Measurements from ENCODE around the gene ANXA10. TPM values are rescaled to one million over a fixed set of nuclear protein-coding genes. Genes with fewer than 3 reads are reported as not detected.
A peak's percentile ranks its signal among the peaks of the same experiment; 100 is the strongest.

Gene ANXA10
- total RNA-seq, 1 donor from 2014 or later, result not detected

DNA sequence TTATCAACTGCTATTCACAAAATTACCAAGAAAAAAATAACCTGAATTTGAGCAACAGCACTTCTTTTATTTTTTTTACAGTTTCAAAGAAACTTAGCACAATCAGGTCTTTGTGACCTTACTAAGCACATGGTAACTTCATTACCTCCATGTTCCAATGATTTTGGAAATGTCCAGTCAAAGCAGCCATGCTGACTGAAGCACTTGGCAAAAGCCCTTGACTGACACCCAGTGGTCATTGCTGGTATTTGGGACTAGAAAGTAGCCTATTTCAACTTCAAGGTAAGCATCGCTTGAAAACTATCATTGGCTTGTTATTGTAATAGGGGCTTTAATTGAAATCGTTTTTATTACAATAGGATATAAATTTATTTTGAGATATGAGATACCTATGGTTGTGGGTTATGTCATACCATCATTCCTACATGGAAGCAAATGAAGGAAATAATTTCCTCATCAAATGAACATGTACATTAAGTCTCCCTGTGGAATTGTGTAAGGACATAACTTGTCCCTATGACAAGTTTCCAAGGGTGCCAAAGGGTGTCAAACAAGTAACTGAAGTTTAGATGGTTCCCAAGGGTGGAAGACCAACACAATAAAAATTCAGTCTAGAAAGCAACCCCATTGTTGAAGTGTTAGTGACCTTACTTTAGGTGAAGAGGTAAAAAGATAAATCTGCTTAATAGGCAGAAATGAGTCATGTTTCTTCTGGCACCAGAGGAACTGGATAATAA is 15.2 kb upstream of the ANXA10 start:
- TF ChIP-seq, protein P1, sequence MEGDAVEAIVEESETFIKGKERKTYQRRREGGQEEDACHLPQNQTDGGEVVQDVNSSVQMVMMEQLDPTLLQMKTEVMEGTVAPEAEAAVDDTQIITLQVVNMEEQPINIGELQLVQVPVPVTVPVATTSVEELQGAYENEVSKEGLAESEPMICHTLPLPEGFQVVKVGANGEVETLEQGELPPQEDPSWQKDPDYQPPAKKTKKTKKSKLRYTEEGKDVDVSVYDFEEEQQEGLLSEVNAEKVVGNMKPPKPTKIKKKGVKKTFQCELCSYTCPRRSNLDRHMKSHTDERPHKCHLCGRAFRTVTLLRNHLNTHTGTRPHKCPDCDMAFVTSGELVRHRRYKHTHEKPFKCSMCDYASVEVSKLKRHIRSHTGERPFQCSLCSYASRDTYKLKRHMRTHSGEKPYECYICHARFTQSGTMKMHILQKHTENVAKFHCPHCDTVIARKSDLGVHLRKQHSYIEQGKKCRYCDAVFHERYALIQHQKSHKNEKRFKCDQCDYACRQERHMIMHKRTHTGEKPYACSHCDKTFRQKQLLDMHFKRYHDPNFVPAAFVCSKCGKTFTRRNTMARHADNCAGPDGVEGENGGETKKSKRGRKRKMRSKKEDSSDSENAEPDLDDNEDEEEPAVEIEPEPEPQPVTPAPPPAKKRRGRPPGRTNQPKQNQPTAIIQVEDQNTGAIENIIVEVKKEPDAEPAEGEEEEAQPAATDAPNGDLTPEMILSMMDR (IDR thresholded peaks at IDR 0.05; ENCODE audit: unreplicated experiment), result peak; percentile 85
- Mint-ChIP-seq H3K9me3 (ENCODE audit: unreplicated experiment) (no peaks in the 10 kb centered on the region), H3K36me3 (ENCODE audit: low read depth, unreplicated experiment) (no peaks in the 10 kb centered on the region), H3K4me1 (ENCODE audit: unreplicated experiment) (no peaks in the 10 kb centered on the region), H3K27me3 (ENCODE audit: unreplicated experiment) (no peaks in the 10 kb centered on the region), H3K4me3 (ENCODE audit: unreplicated experiment) (no peak overlapping the region), H3K27ac (ENCODE audit: unreplicated experiment) (no peak overlapping the region)
- peak; percentile 80 for DNase-seq (ENCODE audit: low spot score)

DNA sequence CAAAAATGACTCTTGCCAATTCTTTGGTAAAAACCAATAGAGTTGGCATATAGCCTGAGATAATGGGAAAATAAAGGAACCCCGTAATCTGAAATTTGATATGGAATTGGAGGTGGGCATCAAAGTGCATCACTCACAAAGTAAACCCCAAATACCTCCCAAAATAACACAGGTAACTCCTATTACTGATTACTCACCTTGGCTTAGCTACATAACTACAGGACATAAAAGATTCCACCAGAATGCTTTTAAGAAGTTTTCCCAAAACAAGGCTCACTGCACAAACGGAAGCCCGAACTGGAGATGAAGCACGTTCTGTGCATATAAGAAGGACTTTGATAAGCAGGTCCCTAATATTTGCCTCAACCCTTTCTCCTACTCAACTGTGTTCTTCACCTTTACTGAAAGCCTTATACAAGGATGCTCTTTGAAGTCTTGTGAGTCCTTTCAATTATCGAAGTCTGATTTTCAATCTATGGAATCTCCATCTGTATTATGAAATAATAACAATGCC is 14.6 kb upstream of the ANXA10 start:
- Mint-ChIP-seq H3K4me1 (ENCODE audit: unreplicated experiment) (no peaks in the 10 kb centered on the region), H3K36me3 (ENCODE audit: low read depth, unreplicated experiment) (no peaks in the 10 kb centered on the region), H3K27me3 (ENCODE audit: unreplicated experiment) (no peaks in the 10 kb centered on the region), H3K4me3 (ENCODE audit: unreplicated experiment) (no peak overlapping the region), H3K9me3 (ENCODE audit: unreplicated experiment) (no peaks in the 10 kb centered on the region), H3K27ac (ENCODE audit: unreplicated experiment) (no peak overlapping the region)
- TF ChIP-seq, protein P1 (IDR thresholded peaks at IDR 0.05; ENCODE audit: unreplicated experiment), result no peak
- DNase-seq (ENCODE audit: low spot score), result no peak

DNA sequence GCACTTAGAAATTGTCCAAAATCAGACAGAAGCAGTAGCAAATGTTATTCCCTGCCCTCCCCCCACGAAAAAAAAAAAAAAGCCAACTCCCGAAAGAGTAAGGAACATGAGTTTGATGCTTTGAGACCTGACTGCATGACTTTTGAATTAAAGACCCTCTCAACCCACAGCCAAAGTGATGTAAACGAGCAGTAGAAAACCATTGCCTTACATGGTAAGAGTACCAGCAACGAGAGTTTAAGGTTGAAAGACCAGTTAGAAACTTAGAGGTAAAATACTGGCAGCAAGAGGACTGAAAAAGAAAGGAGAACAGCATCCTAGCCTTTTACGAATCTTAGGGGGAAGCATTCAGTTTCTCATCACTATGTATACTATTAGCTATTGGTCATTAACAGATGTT is 10.0 kb upstream of the ANXA10 start:
- no peak for DNase-seq (ENCODE audit: low spot score)
- H3K4me1 Mint-ChIP-seq (ENCODE audit: unreplicated experiment), result no peaks in the 10 kb centered on the region
- no peaks in the 10 kb centered on the region for H3K27me3 Mint-ChIP-seq (ENCODE audit: unreplicated experiment)
- H3K4me3 Mint-ChIP-seq (ENCODE audit: unreplicated experiment), result no peak overlapping the region
- H3K27ac Mint-ChIP-seq (ENCODE audit: unreplicated experiment), result no peak overlapping the region
- TF ChIP-seq, protein P1 (IDR thresholded peaks at IDR 0.05; ENCODE audit: unreplicated experiment), result no peak
- no peaks in the 10 kb centered on the region for H3K9me3 Mint-ChIP-seq (ENCODE audit: unreplicated experiment)
- H3K36me3 Mint-ChIP-seq (ENCODE audit: low read depth, unreplicated experiment), result no peaks in the 10 kb centered on the region

DNA sequence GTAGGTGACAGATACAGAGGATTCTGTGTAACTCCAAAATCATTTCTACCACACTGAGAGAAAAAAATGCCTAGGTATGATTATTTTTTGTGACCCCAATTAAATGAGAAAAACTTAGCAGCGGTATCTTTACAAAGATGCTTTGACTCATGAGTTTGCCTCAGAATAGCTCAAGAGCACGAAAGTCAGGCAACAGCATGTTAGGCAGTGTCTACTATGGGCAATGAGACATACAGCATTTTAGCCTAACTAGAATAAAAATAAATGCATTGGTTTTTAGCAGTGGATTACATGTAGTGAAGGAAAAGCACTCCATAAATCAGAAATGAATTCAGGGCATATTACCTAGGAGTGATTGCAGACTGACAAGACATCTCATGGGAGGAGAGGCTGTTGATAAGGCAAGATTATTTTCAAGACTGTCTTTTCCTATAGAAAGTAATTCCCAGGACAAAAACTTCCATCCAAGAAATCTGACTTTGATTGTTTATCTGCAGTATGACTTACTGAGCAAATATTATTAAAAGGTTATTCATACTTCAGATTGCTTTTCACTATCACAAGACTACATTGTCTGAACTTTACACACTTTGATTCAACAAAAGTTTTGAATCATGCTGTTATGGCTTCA is 3.6 kb downstream of the ANXA10 start:
- Mint-ChIP-seq H3K27me3 (ENCODE audit: unreplicated experiment) (no peaks in the 10 kb centered on the region), H3K4me3 (ENCODE audit: unreplicated experiment) (no peak overlapping the region), H3K36me3 (ENCODE audit: low read depth, unreplicated experiment) (no peaks in the 10 kb centered on the region), H3K9me3 (ENCODE audit: unreplicated experiment) (no peaks in the 10 kb centered on the region), H3K27ac (ENCODE audit: unreplicated experiment) (no peak overlapping the region), H3K4me1 (ENCODE audit: unreplicated experiment) (no peaks in the 10 kb centered on the region)
- TF ChIP-seq, protein P1 (IDR thresholded peaks at IDR 0.05; ENCODE audit: unreplicated experiment), result no peak
- no peak for DNase-seq (ENCODE audit: low spot score)

DNA sequence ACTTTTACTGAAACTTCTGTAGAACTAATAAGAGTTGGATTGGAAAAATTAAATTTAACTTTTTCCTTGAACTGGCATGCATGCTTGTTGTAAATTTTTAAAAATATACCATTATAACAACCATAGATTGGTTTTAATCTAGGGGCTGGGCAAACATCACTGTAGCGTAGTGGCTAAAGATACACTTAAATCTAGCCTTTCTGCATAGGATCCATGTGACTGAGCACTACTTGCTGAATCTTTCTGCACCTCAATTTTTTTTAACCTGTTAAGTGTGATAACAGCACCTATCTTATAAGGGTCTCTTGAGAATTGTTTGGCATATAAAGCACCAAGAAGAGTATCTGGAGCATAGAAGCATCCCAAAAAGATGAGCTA is 4.1 kb downstream of the ANXA10 start:
- Mint-ChIP-seq H3K36me3 (ENCODE audit: low read depth, unreplicated experiment) (no peaks in the 10 kb centered on the region), H3K27ac (ENCODE audit: unreplicated experiment) (no peak overlapping the region), H3K27me3 (ENCODE audit: unreplicated experiment) (no peaks in the 10 kb centered on the region), H3K9me3 (ENCODE audit: unreplicated experiment) (no peaks in the 10 kb centered on the region), H3K4me1 (ENCODE audit: unreplicated experiment) (no peaks in the 10 kb centered on the region), H3K4me3 (ENCODE audit: unreplicated experiment) (no peak overlapping the region)
- no peak for DNase-seq (ENCODE audit: low spot score)
- TF ChIP-seq, protein P1 (IDR thresholded peaks at IDR 0.05; ENCODE audit: unreplicated experiment), result no peak

Data from endothelial cell (in vitro differentiated cells).